GM12891 (cell line): ENCODE measurements around the gene MPV17L.

Experiments
- POLR2A ChIP-seq: IDR thresholded peaks from 2 replicates; pipeline ENCODE4 v1.6.1; 2011; ENCODE audit warnings: low read depth, low read length, control low read depth
- POLR2AphosphoS5 ChIP-seq: IDR thresholded peaks from 2 replicates; pipeline ENCODE4 v1.6.1; 2011; ENCODE audit warnings: low read depth, low read length, control low read depth

- no peak for TF ChIP-seq POLR2AphosphoS5
- TF ChIP-seq POLR2A, result no peak
Observed at GRCh38 chr16:15427648-15428239, 32.2 kb downstream of the MPV17L start.
